BLaER1 treated with 17β-estradiol and CSF1 and Interleukin-3, amounts not matched to agents 10 nM and 100 nM (cell line): ENCODE data around the gene KLHDC1.
"Not testable (repeated sequence)": the region's sequence is repeated elsewhere in the genome, so short reads cannot be mapped to it uniquely, and the experiment has no call there.

Experiments
- H3K27ac ChIP-seq, 11 experiments: shearing (Covaris generic); formaldehyde crosslinking; 2 replicates each; pipeline ENCODE4 v1.8.1; 2022
- H3K27me3 ChIP-seq, 11 experiments: shearing (Covaris generic); formaldehyde crosslinking; 2 replicates each; pipeline ENCODE4 v1.8.1; 2022
- H3K36me3 ChIP-seq, 11 experiments: shearing (Covaris generic); formaldehyde crosslinking; 2 replicates each; pipeline ENCODE4 v1.8.1; 2022
- H3K4me1 ChIP-seq, 10 experiments: shearing (Covaris generic); formaldehyde crosslinking; 2 replicates each; pipeline ENCODE4 v1.8.1; 2022
- H3K4me2 ChIP-seq, 11 experiments: shearing (Covaris generic); formaldehyde crosslinking; 2 replicates each; pipeline ENCODE4 v1.8.1; 2022
- H3K4me3 ChIP-seq, 10 experiments: shearing (Covaris generic); formaldehyde crosslinking; 2 replicates each; pipeline ENCODE4 v1.8.1; 2022
- H3K9ac ChIP-seq, 11 experiments: shearing (Covaris generic); formaldehyde crosslinking; 2 replicates each; pipeline ENCODE4 v1.8.1; 2022
- H3K9me3 ChIP-seq, 11 experiments: shearing (Covaris generic); formaldehyde crosslinking; replicated peaks in 1 of 11; 2 replicates each; pipeline ENCODE4 v1.8.1; 2022
- H4K20me1 ChIP-seq, 11 experiments: shearing (Covaris generic); formaldehyde crosslinking; 2 replicates each; pipeline ENCODE4 v1.8.1; 2022
- Cebpa-rat ChIP-seq, 11 experiments: shearing (Covaris generic); IDR thresholded peaks; 2 replicates each; pipeline ENCODE4 v1.8.1; 2022

Gene KLHDC1

DNA sequence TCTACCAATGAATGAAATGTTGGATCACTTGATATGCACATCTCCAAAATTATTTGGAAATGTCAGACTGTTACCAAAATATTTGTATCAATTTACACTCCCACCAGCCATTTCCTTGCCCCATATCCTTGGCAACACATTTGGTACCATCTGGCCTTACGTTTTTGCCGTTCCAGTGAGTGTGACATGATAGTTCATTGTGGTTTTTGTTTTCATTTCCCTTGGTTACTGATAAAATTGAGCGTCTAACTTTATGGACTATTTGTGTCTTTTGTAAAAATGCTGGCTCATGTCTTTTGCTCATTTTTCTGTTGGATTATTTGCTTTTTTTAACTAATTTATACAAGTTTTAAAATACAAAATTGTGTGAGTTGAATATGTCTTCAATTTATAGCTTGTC, 11.0 kb downstream of the KLHDC1 start:
- Histone ChIP-seq H3K9me3 (no peaks in the 10 kb centered on the region), H3K4me3 (no peak overlapping the region), H3K4me2 (peak overlapping the region; percentile 1 to 49 (median 29); a peak in 17 of 22 replicates), H4K20me1 (no peaks in the 10 kb centered on the region), H3K36me3 (peaks cover 0 to 15% (median 3%) of the 10 kb centered on the region in 11 experiments; a peak in 8 of 22 replicates), H3K4me1 (peaks cover 9 to 18% (median 14%) of the 10 kb centered on the region in 10 experiments; a peak in 18 of 20 replicates), H3K9ac (0 out of 22 replicates have a peak overlapping the region, but pooled peaks of 1 of the 11 experiments have one; percentile 27), H3K27me3 (no peaks in the 10 kb centered on the region), H3K27ac (peak overlapping the region in 7 of 11 experiments; percentile 4 to 59 (median 35); a peak in 8 of 22 replicates)
- no peak for TF ChIP-seq Cebpa-rat (IDR thresholded peaks at IDR 0.05)

DNA sequence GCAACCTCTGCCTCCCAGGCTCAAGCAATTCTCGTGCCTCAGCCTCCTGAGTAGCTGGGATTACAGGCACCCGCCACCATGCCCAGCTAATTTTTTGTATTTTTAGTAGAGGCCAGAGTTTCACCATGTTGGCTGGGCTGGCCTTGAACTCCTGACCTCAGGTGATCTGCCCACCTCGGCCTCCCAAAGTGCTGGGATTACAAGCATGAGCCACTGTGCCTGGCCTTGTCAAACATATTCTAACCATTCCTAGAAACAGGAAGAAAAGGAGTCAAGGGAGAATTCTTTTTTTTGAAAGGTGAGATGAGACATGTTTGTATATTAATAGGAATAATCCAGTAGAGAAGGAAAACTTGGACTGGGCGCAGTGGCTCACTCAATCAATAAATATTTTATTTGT, 11.6 kb downstream of the KLHDC1 start:
- Histone ChIP-seq H3K4me1 (peaks cover 9 to 18% (median 14%) of the 10 kb centered on the region in 10 experiments; a peak in 18 of 20 replicates), H3K4me2 (peak overlapping the region in 10 of 11 experiments; percentile 1 to 49 (median 29); a peak in 15 of 22 replicates), H3K36me3 (peaks cover 0 to 15% (median 3%) of the 10 kb centered on the region in 11 experiments; a peak in 8 of 22 replicates), H3K27ac (peak overlapping the region in 9 of 11 experiments; percentile 4 to 59 (median 51); a peak in 13 of 22 replicates)
- not testable (repeated sequence) for H3K9me3 ChIP-seq, H4K20me1 ChIP-seq, H3K4me3 ChIP-seq, H3K27me3 ChIP-seq, H3K9ac ChIP-seq

DNA sequence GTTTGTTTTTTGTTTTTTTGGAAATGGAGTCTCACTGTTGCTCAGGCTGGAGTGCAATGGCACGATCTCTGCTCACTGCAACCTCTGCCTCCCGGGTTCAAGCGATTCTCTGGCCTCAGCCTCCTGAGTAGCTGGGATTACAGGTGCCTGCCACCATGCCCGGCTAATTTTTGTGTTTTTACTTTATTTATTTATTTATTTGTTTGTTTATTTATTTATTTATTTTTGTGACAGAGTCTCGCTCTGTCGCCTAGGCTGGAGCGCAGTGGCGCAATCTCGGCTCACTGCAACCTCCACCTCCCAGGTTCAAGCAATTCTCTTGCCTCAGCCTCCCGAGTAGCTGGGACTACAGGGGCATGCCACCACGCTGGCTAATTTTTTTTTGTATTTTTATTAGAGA, 18.1 kb downstream of the KLHDC1 start:
- H3K36me3 ChIP-seq, H3K9me3 ChIP-seq, H4K20me1 ChIP-seq, H3K9ac ChIP-seq, H3K4me3 ChIP-seq, H3K4me2 ChIP-seq, H3K27ac ChIP-seq, H3K4me1 ChIP-seq, H3K27me3 ChIP-seq: not testable (repeated sequence)

DNA sequence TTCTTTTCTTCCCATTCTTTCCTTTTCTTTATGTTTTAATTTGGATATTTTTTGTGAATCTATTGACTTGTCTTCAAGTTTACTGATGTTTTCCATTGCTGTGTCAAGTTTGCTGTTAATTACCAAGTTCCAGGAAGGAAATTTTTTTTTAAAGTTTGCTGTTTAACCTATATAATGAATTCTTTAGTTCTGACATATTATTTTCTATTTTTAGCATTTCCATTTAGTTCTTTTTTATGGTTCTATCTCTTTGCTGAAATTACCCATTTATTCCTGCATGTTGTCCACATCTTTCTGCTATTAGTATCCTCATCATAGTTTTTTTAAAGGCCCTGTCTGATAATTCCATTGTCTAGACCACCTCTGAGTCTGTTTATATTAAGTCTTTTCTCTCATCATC, 27.8 kb downstream of the KLHDC1 start:
- H3K36me3 ChIP-seq: peaks cover 0 to 15% (median 0%) of the 10 kb centered on the region in 11 experiments; a peak in 6 of 22 replicates
- H3K4me1 ChIP-seq: no peaks in the 10 kb centered on the region
- H3K4me2 ChIP-seq: no peak overlapping the region
- TF ChIP-seq Cebpa-rat (IDR thresholded peaks at IDR 0.05): no peak
- H3K9ac ChIP-seq: no peak overlapping the region
- no peaks in the 10 kb centered on the region for H3K27me3 ChIP-seq
- no peak overlapping the region for H3K4me3 ChIP-seq
- H3K27ac ChIP-seq: no peak overlapping the region
- H4K20me1 ChIP-seq: no peaks in the 10 kb centered on the region
- H3K9me3 ChIP-seq: peaks cover 10 to 32% (median 22%) of the 10 kb centered on the region in 11 experiments; a peak in 20 of 22 replicates

DNA sequence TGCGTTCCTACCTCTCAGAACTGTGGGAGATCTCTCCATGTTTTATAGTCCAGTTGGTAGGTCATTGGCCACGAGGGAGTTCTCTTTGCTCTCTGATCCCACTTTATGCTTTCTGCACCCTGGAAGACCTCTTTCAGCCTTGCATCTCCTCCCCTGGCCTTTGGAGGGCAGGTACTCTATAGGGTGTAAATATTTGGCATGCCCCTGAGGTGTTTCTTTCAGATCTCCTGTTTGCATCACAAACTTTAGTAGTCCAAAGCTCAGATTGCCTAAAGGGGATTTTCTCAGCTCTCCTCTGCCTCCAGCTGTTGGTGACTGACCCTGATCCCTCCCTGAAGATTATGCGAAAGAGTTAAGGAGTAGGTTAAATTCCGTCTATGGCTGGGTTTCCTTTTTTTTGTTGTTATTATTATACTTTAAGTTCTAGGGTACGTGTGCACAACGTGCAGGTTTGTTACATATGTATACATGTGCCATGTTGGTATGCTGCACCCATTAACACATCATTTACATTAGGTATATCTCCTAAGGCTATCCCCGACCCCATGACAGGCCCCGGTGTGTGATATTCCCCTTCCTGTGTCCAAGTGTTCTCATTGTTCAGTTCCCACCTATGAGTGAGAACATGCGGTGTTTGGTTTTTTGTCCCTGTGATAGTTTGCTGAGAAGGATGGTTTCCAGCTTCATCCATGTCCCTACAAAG, 29.0 kb downstream of the KLHDC1 start:
- not testable (repeated sequence) for H3K4me1 ChIP-seq, H3K27me3 ChIP-seq, H3K9ac ChIP-seq, H3K4me3 ChIP-seq, H3K4me2 ChIP-seq, H4K20me1 ChIP-seq, H3K27ac ChIP-seq
- Histone ChIP-seq H3K36me3 (peaks cover 0 to 26% (median 0%) of the 10 kb centered on the region in 11 experiments; a peak in 7 of 22 replicates), H3K9me3 (peaks cover 10 to 32% (median 22%) of the 10 kb centered on the region in 11 experiments; a peak in 20 of 22 replicates)

DNA sequence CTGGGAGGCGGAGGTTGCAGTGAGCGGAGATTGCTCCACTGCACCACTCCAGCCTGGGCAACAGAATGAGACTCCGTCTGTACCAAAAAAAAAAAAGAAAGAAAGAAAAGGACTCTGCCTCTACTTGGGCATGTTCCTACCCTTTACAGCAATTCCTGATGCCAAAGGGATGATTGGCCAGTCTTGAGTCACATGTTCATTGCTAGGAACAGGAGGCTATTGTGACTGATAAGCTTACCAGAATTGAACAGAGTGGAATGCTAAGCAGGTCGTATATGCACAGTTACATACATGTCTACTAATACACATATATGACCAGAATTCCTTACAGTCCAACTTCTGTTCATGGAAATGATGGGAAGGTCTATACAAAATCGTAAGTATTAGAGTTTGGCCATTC, 34.3 kb downstream of the KLHDC1 start:
- Histone ChIP-seq H3K4me1 (no peaks in the 10 kb centered on the region), H3K4me3 (no peak overlapping the region), H3K9ac (no peak overlapping the region), H3K36me3 (peaks cover 0 to 15% (median 0%) of the 10 kb centered on the region in 11 experiments; a peak in 3 of 22 replicates), H3K27me3 (no peaks in the 10 kb centered on the region), H3K9me3 (peaks cover 0 to 9% (median 3%) of the 10 kb centered on the region in 11 experiments; a peak in 4 of 22 replicates), H4K20me1 (no peaks in the 10 kb centered on the region), H3K4me2 (no peak overlapping the region), H3K27ac (no peak overlapping the region)
- TF ChIP-seq Cebpa-rat (IDR thresholded peaks at IDR 0.05): no peak

DNA sequence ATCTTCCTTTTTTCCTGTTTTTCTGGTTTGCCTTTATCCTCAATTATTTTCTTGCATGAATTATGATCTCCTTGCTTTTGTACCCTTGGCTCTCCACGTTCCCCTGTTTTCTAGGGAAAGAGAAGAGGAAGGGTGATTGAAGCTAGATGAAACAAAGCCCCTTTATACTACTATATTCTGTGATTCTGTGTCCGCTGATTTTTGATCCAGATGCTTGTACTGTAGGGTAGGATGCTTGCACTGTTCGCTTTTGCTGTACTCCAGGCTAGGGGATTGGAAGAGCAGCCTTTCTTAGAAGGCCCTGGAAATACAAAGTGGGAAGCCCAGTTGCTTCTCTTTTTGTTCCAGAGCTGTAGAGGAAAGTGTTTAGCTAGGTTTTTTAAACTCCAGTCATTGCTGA, 40.0 kb downstream of the KLHDC1 start:
- no peak for TF ChIP-seq Cebpa-rat (IDR thresholded peaks at IDR 0.05)
- H3K27me3 ChIP-seq: no peaks in the 10 kb centered on the region
- H4K20me1 ChIP-seq: no peaks in the 10 kb centered on the region
- H3K9me3 ChIP-seq: no peaks in the 10 kb centered on the region
- H3K4me1 ChIP-seq: no peaks in the 10 kb centered on the region
- H3K4me2 ChIP-seq: no peak overlapping the region
- H3K27ac ChIP-seq: no peak overlapping the region
- no peak overlapping the region for H3K9ac ChIP-seq
- no peak overlapping the region for H3K4me3 ChIP-seq
- H3K36me3 ChIP-seq: peaks cover 0 to 6% (median 0%) of the 10 kb centered on the region in 11 experiments; a peak in 1 of 22 replicates

DNA sequence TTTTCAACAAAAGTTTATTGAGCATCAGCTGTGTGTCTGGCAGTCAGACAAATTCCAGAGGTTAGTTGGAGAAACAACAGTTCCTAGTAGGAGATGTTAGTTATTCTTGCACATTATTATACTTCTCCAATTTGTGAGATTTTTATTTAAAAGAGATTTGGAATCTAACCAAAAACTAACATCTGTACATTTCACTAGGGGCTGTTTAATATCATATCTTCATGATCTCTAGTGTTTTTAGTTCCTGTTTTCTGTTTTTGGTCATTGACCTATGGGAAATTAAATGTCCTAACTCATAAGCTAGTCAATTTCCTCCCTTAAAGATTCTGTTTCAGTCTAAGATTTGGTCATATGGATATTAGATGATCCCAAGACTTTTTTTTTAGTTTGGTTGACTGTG, 40.9 kb downstream of the KLHDC1 start:
- Histone ChIP-seq H3K9me3 (no peaks in the 10 kb centered on the region), H4K20me1 (no peaks in the 10 kb centered on the region), H3K9ac (no peak overlapping the region), H3K27me3 (no peaks in the 10 kb centered on the region), H3K4me2 (no peak overlapping the region), H3K4me1 (no peaks in the 10 kb centered on the region), H3K4me3 (no peak overlapping the region), H3K36me3 (peaks cover 0 to 6% (median 0%) of the 10 kb centered on the region in 11 experiments; a peak in 1 of 22 replicates), H3K27ac (no peak overlapping the region)
- TF ChIP-seq Cebpa-rat (IDR thresholded peaks at IDR 0.05): no peak

DNA sequence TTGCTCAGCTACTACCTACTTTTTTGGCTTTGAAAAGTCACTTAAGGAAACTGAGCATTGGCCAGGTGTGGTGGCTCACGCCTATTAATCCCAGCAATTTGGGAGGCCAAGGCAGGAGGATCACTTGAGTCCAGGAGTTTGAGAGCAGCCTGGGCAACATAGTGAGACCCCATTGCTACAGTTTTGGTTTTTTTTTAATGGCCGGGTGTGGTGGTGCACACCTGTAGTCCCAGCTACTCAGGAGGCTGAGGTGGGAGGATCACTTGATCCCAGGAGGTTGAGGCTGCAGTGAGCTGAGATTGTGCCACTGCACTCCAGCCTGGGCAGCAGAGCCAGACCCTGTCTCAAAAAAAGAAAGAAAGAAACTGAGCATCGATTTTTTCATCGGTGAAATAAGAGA, 42.7 kb downstream of the KLHDC1 start:
- H3K9ac ChIP-seq, H4K20me1 ChIP-seq, H3K36me3 ChIP-seq, H3K27me3 ChIP-seq, H3K4me2 ChIP-seq, H3K4me3 ChIP-seq, H3K4me1 ChIP-seq, H3K9me3 ChIP-seq, H3K27ac ChIP-seq: not testable (repeated sequence)

DNA sequence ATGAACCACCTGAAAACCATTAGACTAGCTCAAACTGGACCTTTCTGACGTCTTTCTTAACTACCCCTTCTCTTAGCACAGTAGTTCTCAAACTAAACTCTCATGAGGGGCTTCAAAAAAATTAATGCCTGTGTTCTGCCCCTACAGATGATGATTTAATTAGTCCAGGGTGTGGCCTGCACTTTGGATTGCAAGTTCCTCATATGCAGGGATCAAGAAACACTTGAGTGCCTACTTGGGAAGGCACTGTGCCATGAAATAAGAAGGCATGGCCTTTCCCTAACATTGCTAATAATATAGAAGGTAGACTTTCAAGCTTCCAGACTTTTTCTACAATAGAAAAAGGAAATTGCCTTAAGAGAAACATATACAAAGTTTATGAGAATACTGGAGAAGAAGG, 52.3 kb downstream of the KLHDC1 start:
- no peak overlapping the region for H3K27ac ChIP-seq
- no peak overlapping the region for H3K9ac ChIP-seq
- no peaks in the 10 kb centered on the region for H4K20me1 ChIP-seq
- no peaks in the 10 kb centered on the region for H3K27me3 ChIP-seq
- H3K4me1 ChIP-seq: no peaks in the 10 kb centered on the region
- no peak overlapping the region for H3K4me3 ChIP-seq
- TF ChIP-seq Cebpa-rat (IDR thresholded peaks at IDR 0.05): no peak
- H3K36me3 ChIP-seq: peaks cover 0 to 34% (median 0%) of the 10 kb centered on the region in 11 experiments; a peak in 4 of 22 replicates
- H3K4me2 ChIP-seq: no peak overlapping the region
- H3K9me3 ChIP-seq: no peaks in the 10 kb centered on the region

DNA sequence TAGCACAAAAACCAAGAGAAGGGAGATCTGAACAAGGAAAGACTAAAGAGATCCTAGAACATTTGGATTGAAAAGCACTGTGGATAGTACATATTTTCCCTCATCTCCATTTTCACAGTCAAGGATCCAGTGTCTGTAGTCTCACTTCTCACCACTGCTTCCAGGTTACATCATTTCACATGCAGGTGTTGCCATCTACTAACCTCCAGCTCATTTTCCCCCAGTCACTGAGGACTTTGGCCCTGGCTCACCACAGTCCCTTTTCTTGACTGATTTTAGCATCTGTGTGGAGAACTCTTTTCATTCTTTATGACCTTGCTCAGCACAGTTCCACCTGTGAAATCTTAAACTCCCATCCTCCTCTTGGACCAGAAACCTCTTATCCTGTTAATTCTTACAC, 53.6 kb downstream of the KLHDC1 start:
- not testable (repeated sequence) for H3K9ac ChIP-seq, H3K27ac ChIP-seq, H3K4me1 ChIP-seq, H3K4me2 ChIP-seq, H3K9me3 ChIP-seq, H4K20me1 ChIP-seq, H3K4me3 ChIP-seq, H3K27me3 ChIP-seq
- H3K36me3 ChIP-seq: peaks cover 0 to 27% (median 0%) of the 10 kb centered on the region in 11 experiments; a peak in 4 of 22 replicates
